CD4-positive, alpha-beta T cell treated with Interleukin-21 for 1 hour (primary cell): ENCODE data around the gene CNTD1.
"Not testable (repeated sequence)": the region's sequence is repeated elsewhere in the genome, so short reads cannot be mapped to it uniquely, and the experiment has no call there.

Experiments
- DNase-seq: peaks from one replicate; pipeline ENCODE4 v3.0.0-alpha.2; 2020

CNTD1 gene

DNA sequence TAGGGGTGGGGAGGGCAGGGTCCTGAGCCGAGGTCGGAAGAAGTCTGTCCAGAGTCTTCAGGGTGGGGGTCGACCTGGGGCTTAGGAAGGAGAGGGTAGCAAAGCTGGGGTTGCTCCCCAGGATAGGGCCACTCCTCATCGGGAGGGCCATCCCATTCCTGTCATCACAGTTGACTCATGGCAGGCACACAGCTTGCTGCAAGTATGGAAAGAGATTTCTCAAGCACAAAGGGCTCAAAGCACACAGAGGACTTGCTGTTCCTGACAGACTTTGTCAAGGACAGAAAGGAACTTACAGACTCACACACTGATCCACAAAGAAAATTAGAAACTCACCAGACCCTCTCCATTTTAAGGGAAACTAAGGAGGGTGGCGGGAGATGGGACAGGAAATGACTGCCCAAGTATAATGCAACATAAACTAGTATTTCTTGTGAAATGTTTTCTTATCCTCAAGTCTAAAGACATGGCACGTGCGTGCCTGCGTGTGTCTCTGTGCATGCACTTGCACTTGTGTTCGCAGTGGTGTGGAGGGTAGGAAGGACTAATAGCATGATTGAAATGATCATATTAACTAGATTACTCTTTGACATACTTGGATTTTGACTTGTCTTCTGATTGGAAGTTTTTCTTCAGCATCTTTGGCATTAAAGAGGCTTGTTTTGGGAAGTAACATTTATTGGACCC is 48.1 kb downstream of the CNTD1 start:
- DNase-seq, result no peak

DNA sequence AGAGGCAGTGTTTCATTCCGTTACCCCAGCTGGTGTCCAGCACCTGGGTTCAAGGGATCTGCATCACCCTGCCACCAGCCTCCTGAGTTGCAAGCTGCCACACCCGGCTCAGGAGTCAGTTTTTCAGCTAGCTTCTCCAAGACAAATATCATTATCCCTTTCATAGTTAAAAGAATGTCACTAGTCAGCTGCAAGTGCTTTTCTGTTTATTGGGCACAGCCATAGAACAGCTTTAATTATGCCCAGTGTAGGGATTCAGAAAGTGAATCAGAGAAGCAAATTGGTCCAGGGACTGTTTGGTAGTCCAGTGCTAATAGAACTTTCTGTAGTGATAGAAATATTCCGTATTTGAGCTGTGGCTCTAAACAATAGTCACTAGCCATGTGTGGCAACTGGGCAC is 49.4 kb downstream of the CNTD1 start:
- DNase-seq, result no peak

DNA sequence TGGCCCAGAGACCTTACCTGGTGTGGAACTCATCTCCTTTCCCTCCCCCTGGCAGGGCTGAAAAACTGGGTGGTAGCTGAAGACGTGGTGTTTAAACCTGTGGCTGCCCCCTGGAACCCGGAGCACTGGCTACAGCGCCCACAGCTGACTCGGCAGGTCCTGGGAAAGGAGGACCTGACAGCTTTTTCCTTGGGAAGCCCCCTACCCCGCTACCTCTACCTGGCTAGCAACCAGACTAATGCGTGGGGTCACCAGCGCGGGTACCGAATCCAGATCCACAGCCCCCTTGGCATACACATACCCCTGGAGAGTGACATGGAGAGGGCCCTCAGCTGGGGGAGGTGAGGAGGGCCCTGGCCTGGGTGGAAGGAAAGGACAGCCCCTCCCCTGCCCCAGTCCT is 50.4 kb downstream of the CNTD1 start:
- DNase-seq, result no peak

DNA sequence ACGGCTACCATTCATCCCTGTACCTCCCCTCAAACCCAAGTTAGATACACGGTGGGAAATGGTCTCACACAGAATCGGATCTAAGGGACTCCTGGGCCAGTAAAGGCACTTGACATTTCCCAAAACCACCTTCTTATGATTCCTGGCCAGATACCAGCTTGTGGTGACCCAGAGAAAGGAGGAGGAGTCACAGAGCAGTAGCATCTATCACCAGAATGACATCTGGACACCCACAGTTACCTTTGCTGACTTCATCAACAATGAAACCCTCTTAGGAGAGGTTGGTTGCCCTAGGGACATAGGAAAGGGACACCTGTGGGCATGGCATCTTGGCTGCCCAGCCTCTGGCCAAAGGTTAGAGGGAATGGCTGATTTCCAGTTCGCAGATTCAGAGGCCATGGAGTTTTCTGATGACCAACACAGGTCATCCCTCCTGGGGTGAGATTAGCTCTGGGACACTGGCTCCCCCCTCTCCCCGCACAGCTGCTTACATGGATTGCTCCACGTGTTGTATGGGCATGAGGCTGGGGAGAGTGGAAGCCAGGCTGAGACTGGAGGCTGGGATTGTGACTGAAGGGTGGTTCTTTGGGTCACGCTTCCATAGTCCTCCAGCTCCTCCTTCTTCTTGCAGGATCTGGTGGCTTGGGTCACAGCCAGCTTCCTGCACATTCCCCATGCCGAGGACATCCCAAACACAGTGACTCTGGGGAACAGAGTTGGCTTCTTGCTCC is 51.0 kb downstream of the CNTD1 start:
- DNase-seq, result no peak

DNA sequence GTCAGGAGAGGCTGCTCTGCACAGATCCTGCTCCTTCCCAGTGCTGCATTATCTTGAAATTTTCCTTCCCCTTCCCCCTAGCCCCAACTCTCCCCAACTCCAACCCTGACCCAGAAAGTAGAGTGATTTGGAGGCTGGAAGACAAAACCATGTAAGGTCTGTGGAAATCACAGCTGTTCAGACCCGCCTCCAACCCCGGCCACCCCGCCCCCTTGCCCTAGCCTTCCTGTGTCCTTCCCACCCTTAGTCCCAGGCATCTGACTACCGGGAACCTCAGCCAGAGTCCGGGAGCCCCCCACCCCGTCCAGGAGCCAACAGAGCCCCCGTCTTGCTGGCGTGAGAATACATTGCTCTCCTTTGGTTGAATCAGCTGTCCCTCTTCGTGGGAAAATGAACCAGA is 52.3 kb downstream of the CNTD1 start, which contains the start of gene AOC3:
Gene AOC3, plus strand, starts transcription at position 246 of the 400 bp plus-strand sequence. Its CDS starts 145 bp downstream, at position 391.
- no peak for DNase-seq

DNA sequence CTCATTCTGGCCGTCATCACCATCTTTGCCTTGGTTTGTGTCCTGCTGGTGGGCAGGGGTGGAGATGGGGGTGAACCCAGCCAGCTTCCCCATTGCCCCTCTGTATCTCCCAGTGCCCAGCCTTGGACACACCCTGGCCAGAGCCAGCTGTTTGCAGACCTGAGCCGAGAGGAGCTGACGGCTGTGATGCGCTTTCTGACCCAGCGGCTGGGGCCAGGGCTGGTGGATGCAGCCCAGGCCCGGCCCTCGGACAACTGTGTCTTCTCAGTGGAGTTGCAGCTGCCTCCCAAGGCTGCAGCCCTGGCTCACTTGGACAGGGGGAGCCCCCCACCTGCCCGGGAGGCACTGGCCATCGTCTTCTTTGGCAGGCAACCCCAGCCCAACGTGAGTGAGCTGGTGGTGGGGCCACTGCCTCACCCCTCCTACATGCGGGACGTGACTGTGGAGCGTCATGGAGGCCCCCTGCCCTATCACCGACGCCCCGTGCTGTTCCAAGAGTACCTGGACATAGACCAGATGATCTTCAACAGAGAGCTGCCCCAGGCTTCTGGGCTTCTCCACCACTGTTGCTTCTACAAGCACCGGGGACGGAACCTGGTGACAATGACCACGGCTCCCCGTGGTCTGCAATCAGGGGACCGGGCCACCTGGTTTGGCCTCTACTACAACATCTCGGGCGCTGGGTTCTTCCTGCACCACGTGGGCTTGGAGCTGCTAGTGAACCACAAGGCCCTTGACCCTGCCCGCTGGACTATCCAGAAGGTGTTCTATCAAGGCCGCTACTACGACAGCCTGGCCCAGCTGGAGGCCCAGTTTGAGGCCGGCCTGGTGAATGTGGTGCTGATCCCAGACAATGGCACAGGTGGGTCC is 52.9 kb downstream of the CNTD1 start:
- not testable (repeated sequence) for DNase-seq

DNA sequence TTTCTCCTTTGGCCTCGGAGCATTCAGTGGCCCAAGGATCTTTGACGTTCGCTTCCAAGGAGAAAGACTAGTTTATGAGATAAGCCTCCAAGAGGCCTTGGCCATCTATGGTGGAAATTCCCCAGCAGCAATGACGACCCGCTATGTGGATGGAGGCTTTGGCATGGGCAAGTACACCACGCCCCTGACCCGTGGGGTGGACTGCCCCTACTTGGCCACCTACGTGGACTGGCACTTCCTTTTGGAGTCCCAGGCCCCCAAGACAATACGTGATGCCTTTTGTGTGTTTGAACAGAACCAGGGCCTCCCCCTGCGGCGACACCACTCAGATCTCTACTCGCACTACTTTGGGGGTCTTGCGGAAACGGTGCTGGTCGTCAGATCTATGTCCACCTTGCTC is 53.7 kb downstream of the CNTD1 start:
- no peak for DNase-seq

DNA sequence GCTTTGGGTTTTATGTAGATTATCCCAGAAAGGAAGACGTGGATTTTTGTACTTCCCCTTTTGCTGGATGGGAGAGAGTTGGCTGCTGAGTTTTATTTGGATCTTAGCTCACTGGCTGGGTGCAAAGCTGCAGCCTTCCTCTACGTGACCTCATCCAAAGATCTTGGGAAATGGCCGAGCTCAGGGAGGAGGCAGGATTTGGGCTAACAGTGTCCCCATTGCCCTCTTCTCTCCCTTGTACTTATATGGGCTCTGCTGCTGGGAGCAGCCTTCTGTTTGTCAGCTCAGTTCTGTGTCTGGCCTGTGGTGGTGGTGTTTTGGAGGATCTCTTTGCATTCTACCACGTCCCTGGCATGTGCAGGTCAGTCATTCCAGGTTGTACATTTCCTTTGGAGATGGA is 54.3 kb downstream of the CNTD1 start:
- no peak for DNase-seq

DNA sequence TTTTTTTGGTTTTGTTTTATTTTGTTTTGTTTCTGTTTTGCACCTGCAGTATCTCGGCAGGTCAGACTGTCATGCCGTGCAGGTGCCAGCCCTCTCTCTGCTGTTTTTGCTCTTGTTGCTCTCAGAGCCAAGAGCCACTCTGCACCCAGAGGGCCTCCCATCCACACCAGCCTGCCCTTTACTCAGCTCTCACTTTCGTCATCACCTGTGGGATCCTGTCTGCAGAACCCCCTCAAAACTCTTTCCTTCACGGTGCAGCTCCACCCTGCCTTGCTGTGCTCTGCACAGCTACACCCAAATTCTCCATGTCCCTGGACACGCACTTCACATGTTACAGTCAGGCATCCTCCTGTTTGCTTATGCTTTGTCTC is 54.9 kb downstream of the CNTD1 start:
- no peak for DNase-seq

DNA sequence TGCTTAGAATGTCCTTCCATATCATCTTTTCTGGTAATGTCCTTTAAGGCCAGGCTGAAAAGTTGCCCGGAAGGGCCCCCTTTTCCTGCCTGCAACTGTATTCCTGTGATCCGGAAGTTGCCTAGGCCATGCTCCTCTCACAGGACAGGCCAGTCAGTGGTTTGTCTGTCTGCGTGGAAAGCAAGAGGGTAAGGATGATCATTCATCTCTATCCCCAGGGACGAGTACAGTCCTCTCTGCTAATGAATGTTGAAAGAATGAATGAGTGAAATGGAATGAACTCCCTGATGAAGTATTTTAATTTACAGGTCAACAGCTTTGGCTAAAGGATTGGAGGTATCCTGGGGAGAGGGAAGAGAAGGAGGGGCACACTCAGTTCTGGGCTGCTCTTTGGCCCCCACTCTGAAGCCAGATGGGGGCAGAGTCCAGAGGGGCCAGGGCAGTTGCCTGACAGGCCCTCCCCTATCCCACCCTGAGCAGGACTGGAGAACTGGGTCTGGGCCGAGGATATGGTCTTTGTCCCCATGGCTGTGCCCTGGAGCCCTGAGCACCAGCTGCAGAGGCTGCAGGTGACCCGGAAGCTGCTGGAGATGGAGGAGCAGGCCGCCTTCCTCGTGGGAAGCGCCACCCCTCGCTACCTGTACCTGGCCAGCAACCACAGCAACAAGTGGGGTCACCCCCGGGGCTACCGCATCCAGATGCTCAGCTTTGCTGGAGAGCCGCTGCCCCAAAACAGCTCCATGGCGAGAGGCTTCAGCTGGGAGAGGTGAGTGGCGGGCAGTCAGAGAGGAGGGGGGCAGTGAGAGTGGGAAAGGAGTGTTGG is 55.5 kb downstream of the CNTD1 start:
- DNase-seq, result no peak

DNA sequence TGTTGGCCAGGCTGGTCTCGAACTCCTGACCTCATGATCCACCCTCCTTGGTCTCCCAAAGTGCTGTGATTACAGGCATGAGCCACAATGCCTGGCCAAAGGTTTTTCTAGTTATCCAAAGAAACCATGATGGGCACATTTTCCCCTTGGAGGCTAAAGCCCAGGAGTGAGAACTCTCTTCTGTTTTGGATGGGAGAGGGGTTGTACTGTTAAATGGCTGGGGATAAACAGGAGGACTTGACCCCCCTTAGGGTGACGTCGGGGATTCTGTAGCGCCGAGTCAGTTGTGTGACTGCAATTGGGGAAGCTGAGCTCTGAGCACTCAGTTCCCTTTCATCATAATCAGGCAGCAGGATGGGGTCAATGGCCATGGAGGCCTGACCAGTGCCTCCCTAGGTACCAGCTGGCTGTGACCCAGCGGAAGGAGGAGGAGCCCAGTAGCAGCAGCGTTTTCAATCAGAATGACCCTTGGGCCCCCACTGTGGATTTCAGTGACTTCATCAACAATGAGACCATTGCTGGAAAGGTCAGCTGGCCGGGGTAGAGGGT is 56.5 kb downstream of the CNTD1 start:
- no peak for DNase-seq

DNA sequence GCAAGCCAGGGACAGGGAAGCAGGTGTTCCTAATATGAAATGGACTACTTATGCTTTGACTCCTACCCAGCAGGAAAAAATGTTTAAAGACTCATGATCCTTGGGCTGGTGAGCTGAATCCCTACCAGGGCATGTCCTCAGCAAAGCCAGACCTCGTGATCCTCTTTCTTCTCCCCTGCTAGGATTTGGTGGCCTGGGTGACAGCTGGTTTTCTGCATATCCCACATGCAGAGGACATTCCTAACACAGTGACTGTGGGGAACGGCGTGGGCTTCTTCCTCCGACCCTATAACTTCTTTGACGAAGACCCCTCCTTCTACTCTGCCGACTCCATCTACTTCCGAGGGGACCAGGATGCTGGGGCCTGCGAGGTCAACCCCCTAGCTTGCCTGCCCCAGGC is 57.4 kb downstream of the CNTD1 start:
- not testable (repeated sequence) for DNase-seq

DNA sequence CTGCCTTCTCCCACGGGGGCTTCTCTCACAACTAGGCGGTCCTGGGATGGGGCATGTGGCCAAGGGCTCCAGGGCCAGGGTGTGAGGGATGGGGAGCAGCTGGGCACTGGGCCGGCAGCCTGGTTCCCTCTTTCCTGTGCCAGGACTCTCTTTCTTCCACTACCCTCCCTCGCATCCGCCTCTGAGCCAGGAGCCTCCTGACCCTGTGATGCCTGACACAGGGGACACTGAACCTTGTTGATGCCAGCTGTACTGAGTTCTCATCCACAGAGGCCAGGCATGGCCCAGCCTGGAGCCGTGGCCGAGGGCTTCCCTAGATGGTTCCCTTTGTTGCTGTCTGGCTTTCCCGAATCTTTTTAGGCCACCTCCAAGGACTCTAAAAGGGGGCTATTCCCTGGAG is 57.9 kb downstream of the CNTD1 start:
- not testable (repeated sequence) for DNase-seq

DNA sequence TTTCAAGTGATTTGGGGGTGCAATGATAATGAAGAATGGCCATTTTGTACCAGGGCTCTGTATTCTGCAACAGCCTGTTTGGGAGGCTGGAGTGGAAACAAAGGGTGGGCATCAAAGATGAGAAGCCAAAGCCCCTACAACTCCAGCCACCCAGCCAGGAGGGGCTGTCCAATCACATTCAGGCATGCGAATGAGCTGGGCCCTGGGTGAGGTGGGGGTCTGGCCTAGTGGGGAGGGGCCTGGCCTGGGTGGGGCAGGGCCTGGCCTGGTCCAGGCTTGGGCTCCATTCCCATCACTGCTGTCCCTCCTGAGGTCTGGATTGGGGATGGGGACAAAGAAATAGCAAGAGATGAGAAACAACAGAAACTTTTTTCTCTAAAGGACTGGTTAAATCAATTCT is 58.7 kb downstream of the CNTD1 start:
- no peak for DNase-seq
